Neural cell (in vitro differentiated cells): ENCODE data around the gene NSUN4.

Source experiments
- EP300 ChIP-seq: fragments of 450-650 bp; conservative IDR thresholded peaks from 2 replicates; pipeline ENCODE4 v1.6.1; 2014; ENCODE audit warnings: antibody characterized with exemption, mild to moderate bottlenecking, moderate library complexity; ENCODE audit not compliant: poor library complexity, severe bottlenecking
- EZH2 ChIP-seq: fragments of 200-600, 300-800 bp; shearing (Covaris generic), sonication (generic); IDR thresholded peaks from 2 replicates; pipeline ENCODE4 v1.6.1; 2014; ENCODE audit warnings: antibody characterized with exemption, low read length, borderline replicate concordance, mild to moderate bottlenecking; ENCODE audit not compliant: insufficient read depth, poor library complexity, severe bottlenecking
- POLR2AphosphoS5 ChIP-seq: IDR thresholded peaks from 2 replicates; pipeline ENCODE4 v1.6.1; 2012
- RAD21 ChIP-seq: fragments of 450-650 bp; conservative IDR thresholded peaks from 2 replicates; pipeline ENCODE4 v1.6.1; 2014; ENCODE audit warnings: antibody characterized with exemption, mild to moderate bottlenecking, moderate library complexity
- TAF1 ChIP-seq: IDR thresholded peaks from 2 replicates; pipeline ENCODE4 v1.6.1; 2012; ENCODE audit warnings: low read depth
- TF ChIP-seq, protein P1 (sequence below): fragments of 450-650 bp; IDR thresholded peaks from 2 replicates; pipeline ENCODE4 v1.5.1; 2014; ENCODE audit warnings: antibody characterized with exemption, mild to moderate bottlenecking, moderate library complexity; ENCODE audit not compliant: poor library complexity, severe bottlenecking
- TF ChIP-seq, protein P2 (sequence below): IDR thresholded peaks from 2 replicates; pipeline ENCODE4 v1.6.1; 2012; ENCODE audit warnings: borderline replicate concordance

DNA sequence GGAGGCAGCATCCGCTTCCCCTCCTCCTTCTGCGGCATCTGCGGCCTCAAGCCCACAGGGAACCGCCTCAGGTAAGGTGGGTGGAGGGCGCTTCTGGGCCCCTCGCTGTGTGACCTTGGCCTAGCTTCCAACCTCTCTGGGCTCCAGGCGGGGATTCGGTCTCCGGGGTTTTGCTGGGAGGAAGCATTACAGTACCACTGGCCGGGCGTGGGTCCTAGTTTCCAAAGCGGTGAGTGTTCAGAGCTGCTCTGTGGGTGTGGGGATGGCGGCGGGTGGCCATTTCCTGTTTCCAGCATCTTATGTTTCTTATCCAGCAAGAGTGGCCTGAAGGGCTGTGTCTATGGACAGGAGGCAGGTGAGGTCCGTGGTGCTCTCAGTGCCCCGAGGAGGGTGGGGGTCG lies 65.1 kb downstream of the NSUN4 start:
- TF ChIP-seq, protein P1, sequence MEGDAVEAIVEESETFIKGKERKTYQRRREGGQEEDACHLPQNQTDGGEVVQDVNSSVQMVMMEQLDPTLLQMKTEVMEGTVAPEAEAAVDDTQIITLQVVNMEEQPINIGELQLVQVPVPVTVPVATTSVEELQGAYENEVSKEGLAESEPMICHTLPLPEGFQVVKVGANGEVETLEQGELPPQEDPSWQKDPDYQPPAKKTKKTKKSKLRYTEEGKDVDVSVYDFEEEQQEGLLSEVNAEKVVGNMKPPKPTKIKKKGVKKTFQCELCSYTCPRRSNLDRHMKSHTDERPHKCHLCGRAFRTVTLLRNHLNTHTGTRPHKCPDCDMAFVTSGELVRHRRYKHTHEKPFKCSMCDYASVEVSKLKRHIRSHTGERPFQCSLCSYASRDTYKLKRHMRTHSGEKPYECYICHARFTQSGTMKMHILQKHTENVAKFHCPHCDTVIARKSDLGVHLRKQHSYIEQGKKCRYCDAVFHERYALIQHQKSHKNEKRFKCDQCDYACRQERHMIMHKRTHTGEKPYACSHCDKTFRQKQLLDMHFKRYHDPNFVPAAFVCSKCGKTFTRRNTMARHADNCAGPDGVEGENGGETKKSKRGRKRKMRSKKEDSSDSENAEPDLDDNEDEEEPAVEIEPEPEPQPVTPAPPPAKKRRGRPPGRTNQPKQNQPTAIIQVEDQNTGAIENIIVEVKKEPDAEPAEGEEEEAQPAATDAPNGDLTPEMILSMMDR, result no peak
- TF ChIP-seq, protein P2, sequence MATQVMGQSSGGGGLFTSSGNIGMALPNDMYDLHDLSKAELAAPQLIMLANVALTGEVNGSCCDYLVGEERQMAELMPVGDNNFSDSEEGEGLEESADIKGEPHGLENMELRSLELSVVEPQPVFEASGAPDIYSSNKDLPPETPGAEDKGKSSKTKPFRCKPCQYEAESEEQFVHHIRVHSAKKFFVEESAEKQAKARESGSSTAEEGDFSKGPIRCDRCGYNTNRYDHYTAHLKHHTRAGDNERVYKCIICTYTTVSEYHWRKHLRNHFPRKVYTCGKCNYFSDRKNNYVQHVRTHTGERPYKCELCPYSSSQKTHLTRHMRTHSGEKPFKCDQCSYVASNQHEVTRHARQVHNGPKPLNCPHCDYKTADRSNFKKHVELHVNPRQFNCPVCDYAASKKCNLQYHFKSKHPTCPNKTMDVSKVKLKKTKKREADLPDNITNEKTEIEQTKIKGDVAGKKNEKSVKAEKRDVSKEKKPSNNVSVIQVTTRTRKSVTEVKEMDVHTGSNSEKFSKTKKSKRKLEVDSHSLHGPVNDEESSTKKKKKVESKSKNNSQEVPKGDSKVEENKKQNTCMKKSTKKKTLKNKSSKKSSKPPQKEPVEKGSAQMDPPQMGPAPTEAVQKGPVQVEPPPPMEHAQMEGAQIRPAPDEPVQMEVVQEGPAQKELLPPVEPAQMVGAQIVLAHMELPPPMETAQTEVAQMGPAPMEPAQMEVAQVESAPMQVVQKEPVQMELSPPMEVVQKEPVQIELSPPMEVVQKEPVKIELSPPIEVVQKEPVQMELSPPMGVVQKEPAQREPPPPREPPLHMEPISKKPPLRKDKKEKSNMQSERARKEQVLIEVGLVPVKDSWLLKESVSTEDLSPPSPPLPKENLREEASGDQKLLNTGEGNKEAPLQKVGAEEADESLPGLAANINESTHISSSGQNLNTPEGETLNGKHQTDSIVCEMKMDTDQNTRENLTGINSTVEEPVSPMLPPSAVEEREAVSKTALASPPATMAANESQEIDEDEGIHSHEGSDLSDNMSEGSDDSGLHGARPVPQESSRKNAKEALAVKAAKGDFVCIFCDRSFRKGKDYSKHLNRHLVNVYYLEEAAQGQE, result no peak
- TF ChIP-seq RAD21, result no peak
- no peak for TF ChIP-seq EZH2
- no peak for TF ChIP-seq EP300
- no peak for TF ChIP-seq POLR2AphosphoS5
- TF ChIP-seq TAF1, result no peak
